ENCODE results near the gene IL2RG. TPM values are rescaled to one million over a fixed set of nuclear protein-coding genes. Genes with fewer than 3 reads are reported as not detected.

Gene IL2RG
- total and polyA plus RNA-seq, 2 experiments from 2014 or later, result 0.26 TPM; not detected in 1

DNA sequence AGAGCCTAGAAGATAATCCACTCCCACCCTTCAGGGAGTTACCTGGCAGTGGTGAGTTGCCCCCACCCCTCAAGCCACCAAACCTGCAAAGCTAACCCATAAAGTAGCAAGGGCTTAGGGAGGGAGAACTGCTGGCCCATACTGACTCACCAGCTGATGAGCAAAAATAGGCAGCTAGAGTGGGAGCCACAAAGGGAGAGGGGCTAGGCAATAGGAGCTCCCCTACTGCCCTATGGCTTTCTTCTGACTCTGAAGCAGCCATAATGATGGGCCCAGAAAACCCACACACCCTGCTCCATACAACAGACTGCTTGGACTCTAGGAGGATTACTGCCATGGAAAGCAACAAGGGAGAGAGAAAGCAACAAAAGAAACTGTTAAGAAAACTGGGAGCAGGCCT, 51.2 kb downstream of the IL2RG start:
- TF ChIP-seq ZNF331 (CRISPR knock-in tag; IDR thresholded peaks at IDR 0.05; ENCODE audit: low read depth), result no peak
- TF ChIP-seq, protein P1, sequence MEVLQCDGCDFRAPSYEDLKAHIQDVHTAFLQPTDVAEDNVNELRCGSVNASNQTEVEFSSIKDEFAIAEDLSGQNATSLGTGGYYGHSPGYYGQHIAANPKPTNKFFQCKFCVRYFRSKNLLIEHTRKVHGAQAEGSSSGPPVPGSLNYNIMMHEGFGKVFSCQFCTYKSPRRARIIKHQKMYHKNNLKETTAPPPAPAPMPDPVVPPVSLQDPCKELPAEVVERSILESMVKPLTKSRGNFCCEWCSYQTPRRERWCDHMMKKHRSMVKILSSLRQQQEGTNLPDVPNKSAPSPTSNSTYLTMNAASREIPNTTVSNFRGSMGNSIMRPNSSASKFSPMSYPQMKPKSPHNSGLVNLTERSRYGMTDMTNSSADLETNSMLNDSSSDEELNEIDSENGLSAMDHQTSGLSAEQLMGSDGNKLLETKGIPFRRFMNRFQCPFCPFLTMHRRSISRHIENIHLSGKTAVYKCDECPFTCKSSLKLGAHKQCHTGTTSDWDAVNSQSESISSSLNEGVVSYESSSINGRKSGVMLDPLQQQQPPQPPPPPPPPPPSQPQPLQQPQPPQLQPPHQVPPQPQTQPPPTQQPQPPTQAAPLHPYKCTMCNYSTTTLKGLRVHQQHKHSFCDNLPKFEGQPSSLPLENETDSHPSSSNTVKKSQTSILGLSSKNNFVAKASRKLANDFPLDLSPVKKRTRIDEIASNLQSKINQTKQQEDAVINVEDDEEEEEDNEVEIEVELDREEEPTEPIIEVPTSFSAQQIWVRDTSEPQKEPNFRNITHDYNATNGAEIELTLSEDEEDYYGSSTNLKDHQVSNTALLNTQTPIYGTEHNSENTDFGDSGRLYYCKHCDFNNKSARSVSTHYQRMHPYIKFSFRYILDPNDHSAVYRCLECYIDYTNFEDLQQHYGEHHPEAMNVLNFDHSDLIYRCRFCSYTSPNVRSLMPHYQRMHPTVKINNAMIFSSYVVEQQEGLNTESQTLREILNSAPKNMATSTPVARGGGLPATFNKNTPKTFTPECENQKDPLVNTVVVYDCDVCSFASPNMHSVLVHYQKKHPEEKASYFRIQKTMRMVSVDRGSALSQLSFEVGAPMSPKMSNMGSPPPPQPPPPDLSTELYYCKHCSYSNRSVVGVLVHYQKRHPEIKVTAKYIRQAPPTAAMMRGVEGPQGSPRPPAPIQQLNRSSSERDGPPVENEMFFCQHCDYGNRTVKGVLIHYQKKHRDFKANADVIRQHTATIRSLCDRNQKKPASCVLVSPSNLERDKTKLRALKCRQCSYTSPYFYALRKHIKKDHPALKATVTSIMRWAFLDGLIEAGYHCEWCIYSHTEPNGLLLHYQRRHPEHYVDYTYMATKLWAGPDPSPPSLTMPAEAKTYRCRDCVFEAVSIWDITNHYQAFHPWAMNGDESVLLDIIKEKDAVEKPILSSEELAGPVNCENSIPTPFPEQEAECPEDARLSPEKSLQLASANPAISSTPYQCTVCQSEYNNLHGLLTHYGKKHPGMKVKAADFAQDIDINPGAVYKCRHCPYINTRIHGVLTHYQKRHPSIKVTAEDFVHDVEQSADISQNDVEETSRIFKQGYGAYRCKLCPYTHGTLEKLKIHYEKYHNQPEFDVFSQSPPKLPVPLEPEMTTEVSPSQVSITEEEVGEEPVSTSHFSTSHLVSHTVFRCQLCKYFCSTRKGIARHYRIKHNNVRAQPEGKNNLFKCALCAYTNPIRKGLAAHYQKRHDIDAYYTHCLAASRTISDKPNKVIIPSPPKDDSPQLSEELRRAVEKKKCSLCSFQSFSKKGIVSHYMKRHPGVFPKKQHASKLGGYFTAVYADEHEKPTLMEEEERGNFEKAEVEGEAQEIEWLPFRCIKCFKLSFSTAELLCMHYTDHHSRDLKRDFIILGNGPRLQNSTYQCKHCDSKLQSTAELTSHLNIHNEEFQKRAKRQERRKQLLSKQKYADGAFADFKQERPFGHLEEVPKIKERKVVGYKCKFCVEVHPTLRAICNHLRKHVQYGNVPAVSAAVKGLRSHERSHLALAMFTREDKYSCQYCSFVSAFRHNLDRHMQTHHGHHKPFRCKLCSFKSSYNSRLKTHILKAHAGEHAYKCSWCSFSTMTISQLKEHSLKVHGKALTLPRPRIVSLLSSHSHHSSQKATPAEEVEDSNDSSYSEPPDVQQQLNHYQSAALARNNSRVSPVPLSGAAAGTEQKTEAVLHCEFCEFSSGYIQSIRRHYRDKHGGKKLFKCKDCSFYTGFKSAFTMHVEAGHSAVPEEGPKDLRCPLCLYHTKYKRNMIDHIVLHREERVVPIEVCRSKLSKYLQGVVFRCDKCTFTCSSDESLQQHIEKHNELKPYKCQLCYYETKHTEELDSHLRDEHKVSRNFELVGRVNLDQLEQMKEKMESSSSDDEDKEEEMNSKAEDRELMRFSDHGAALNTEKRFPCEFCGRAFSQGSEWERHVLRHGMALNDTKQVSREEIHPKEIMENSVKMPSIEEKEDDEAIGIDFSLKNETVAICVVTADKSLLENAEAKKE (CRISPR knock-in tag; IDR thresholded peaks at IDR 0.05), result no peak
- TF ChIP-seq, protein P2, sequence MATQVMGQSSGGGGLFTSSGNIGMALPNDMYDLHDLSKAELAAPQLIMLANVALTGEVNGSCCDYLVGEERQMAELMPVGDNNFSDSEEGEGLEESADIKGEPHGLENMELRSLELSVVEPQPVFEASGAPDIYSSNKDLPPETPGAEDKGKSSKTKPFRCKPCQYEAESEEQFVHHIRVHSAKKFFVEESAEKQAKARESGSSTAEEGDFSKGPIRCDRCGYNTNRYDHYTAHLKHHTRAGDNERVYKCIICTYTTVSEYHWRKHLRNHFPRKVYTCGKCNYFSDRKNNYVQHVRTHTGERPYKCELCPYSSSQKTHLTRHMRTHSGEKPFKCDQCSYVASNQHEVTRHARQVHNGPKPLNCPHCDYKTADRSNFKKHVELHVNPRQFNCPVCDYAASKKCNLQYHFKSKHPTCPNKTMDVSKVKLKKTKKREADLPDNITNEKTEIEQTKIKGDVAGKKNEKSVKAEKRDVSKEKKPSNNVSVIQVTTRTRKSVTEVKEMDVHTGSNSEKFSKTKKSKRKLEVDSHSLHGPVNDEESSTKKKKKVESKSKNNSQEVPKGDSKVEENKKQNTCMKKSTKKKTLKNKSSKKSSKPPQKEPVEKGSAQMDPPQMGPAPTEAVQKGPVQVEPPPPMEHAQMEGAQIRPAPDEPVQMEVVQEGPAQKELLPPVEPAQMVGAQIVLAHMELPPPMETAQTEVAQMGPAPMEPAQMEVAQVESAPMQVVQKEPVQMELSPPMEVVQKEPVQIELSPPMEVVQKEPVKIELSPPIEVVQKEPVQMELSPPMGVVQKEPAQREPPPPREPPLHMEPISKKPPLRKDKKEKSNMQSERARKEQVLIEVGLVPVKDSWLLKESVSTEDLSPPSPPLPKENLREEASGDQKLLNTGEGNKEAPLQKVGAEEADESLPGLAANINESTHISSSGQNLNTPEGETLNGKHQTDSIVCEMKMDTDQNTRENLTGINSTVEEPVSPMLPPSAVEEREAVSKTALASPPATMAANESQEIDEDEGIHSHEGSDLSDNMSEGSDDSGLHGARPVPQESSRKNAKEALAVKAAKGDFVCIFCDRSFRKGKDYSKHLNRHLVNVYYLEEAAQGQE (IDR thresholded peaks at IDR 0.05; ENCODE audit: unreplicated experiment), result no peak
- H3K4me1 ChIP-seq (ENCODE audit: insufficient read depth), result no peaks in the 10 kb centered on the region
- peaks cover 13% of the 10 kb centered on the region; the same call in 1 of the 2 replicates for H3K79me2 ChIP-seq (replicated peaks; ENCODE audit: insufficient read depth)
- H3K27ac ChIP-seq (ENCODE audit: low read depth), result no peak overlapping the region
- H3K27me3 ChIP-seq (ENCODE audit: insufficient read depth), result no peaks in the 10 kb centered on the region
- Mint-ChIP-seq H3K27me3 (ENCODE audit: insufficient read depth, low read depth, poor library complexity) (no peaks in the 10 kb centered on the region), H3K36me3 (ENCODE audit: low read depth) (peaks cover 32% of the 10 kb centered on the region), H3K4me1 (no peaks in the 10 kb centered on the region), H3K27ac (no peak overlapping the region), H3K9me3 (no peaks in the 10 kb centered on the region), H3K4me3 (no peak overlapping the region)
- H3K4me3 ChIP-seq, result no peak overlapping the region
- H3K36me3 ChIP-seq (ENCODE audit: insufficient read depth), result no peaks in the 10 kb centered on the region
- ATAC-seq (no peak), DNase-seq (ENCODE audit: low spot score) (no peak)
- no peak overlapping the region for H2AFZ ChIP-seq
- no peaks in the 10 kb centered on the region for H3K9me2 ChIP-seq (ENCODE audit: insufficient read depth)
- H3F3A ChIP-seq (replicated peaks; ENCODE audit: low read depth), result no peaks in the 10 kb centered on the region
- no peaks in the 10 kb centered on the region for H4K20me1 ChIP-seq (replicated peaks; ENCODE audit: insufficient read depth)
- no peak overlapping the region for H3K4me2 ChIP-seq

All from GM23338 (cell line).